NT2/D1 (cell line): Measurements from ENCODE around the gene TRMT44.

Experiments used
- SUZ12 ChIP-seq: IDR thresholded peaks from 2 replicates; pipeline ENCODE4 v1.6.1; 2011; ENCODE audit not compliant: insufficient read length, insufficient read depth; ENCODE audit errors: extremely low read depth
- YY1 ChIP-seq: IDR thresholded peaks from 2 replicates; pipeline ENCODE4 v1.6.1; 2011; ENCODE audit not compliant: insufficient read length, insufficient read depth
- ZNF274 ChIP-seq: IDR thresholded peaks from 2 replicates; pipeline ENCODE4 v1.6.1; 2011; ENCODE audit warnings: mild to moderate bottlenecking, low read depth, low read length

- TF ChIP-seq ZNF274 = no peak
- TF ChIP-seq SUZ12 = no peak
- TF ChIP-seq YY1 = no peak
These were observed 30.4 kb upstream of the TRMT44 start for GRCh38 chr4:8410066-8410625.
